Measurements from ENCODE around the gene TENT4A.

GRCh38 chr5:6804766-6805501 is 91.7 kb downstream of the TENT4A start:
- TF ChIP-seq CEBPB (IDR thresholded peaks at IDR 0.05; ENCODE audit: low read depth, low read length) (no peak), MAZ (IDR thresholded peaks at IDR 0.05; ENCODE audit: borderline replicate concordance, low read depth, low read length) (no peak), POLR2A (IDR thresholded peaks at IDR 0.05; ENCODE audit: low read depth, low read length) (no peak), MAFK (IDR thresholded peaks at IDR 0.05; ENCODE audit: low read depth, low read length) (peak; percentile 7; the same call in 1 of the 2 replicates), CTCF (conservative IDR thresholded peaks at IDR 0.05; ENCODE audit: low read depth, low read length) (no peak), USF2 (IDR thresholded peaks at IDR 0.05; ENCODE audit: low read depth, low read length) (no peak), MXI1 (IDR thresholded peaks at IDR 0.05; ENCODE audit: borderline replicate concordance, low read depth, low read length) (no peak), RAD21 (IDR thresholded peaks at IDR 0.05; ENCODE audit: low read length) (no peak), CHD1 (IDR thresholded peaks at IDR 0.05; ENCODE audit: low read depth, low read length) (no peak), RCOR1 (IDR thresholded peaks at IDR 0.05; ENCODE audit: insufficient replicate concordance, low read length) (no peak), RFX5 (IDR thresholded peaks at IDR 0.05; ENCODE audit: low read depth, low read length) (no peak), BHLHE40 (IDR thresholded peaks at IDR 0.05; ENCODE audit: low read depth, low read length) (no peak), ELK1 (IDR thresholded peaks at IDR 0.05; ENCODE audit: borderline replicate concordance, low read depth, low read length) (no peak)
